ENCODE results near the gene TMC3.
"Not testable (repeated sequence)": the region's sequence is repeated elsewhere in the genome, so short reads cannot be mapped to it uniquely, and the experiment has no call there.

The TMC3 gene

DNA sequence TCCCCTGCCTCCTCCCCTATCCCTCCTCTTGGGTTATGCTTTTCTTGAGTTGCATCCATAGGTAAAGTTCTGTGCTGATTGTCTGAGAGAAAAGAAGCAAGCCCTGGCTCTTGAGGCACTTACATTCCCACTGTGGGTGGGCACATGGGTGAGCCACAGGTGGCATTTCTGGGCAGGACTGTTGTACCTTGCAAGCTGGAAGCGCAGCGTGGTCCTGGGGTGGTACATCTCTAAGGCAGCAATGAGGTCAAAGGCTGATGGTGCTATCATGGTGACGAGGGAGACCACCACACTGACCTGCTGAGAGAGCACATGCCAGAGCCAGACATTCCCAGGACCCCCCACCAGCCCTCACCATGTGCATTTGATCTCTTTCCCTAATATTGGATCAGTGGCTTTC, 24.7 kb downstream of the TMC3 start:
- Histone ChIP-seq H3K9me3 (ENCODE audit: control insufficient read depth, low read length) (no peaks in the 10 kb centered on the region), H3K9ac (no peak overlapping the region), H3K79me2 (no peaks in the 10 kb centered on the region), H3K36me3 (ENCODE audit: control insufficient read depth, insufficient read depth, low read length) (no peaks in the 10 kb centered on the region), H3K4me2 (ENCODE audit: low read length) (no peak overlapping the region), H3K4me3 (ENCODE audit: low read depth, low read length) (no peak overlapping the region), H3K27ac (no peak overlapping the region), H3K4me1 (no peaks in the 10 kb centered on the region), H3K27me3 (ENCODE audit: control insufficient read depth, insufficient read depth, low read length) (no peaks in the 10 kb centered on the region), H2AFZ (no peak overlapping the region)
- no peak for TF ChIP-seq CTCF (IDR thresholded peaks at IDR 0.05)

DNA sequence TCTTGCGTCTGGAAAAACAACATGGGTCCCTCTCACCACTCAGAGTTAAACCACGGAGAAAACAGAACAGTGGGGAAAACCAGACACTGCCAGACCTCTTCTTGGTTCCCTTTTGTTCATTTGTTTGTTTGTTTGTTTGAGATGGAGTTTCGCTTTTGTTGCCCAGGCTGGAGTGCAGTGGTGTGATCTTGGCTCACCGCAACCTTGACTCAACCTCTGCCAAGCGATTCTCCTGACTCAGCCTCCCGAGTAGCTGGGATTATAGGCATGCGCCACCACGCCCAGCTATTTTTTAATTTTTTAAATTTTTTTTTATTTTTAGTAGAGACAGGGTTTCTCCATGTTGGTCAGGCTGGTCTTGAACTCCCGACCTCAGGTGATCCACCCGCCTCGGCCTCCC, 25.3 kb downstream of the TMC3 start:
- not testable (repeated sequence) for H3K9me3 ChIP-seq (ENCODE audit: control insufficient read depth, low read length); H3K27me3 ChIP-seq (ENCODE audit: control insufficient read depth, insufficient read depth, low read length); H3K9ac ChIP-seq; H3K36me3 ChIP-seq (ENCODE audit: control insufficient read depth, insufficient read depth, low read length); H3K4me2 ChIP-seq (ENCODE audit: low read length); H3K79me2 ChIP-seq; H2AFZ ChIP-seq; H3K4me3 ChIP-seq (ENCODE audit: low read depth, low read length); H3K27ac ChIP-seq; H3K4me1 ChIP-seq

DNA sequence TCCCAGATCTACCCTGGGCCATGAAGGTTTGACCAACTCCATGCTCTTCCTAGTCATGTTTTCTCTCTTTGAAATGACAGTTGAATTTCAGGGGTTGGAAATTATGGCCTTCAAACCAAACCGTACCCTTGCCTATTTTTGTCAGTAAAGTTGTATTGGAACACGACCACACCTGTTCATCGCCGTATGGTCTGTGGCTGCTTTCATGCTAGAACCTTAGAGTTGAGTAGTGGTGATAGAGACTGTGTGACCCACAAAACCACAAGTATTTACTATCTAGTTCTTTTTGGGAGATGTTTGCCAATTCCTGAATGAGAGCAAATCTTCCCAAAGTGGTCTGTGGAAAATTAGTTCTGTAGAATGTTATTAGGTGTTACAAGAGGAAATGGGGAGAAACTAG, 26.1 kb downstream of the TMC3 start:
- Histone ChIP-seq H3K9ac (no peak overlapping the region), H3K4me3 (ENCODE audit: low read depth, low read length) (no peak overlapping the region), H3K27me3 (ENCODE audit: control insufficient read depth, insufficient read depth, low read length) (no peaks in the 10 kb centered on the region), H3K9me3 (ENCODE audit: control insufficient read depth, low read length) (no peaks in the 10 kb centered on the region), H3K36me3 (ENCODE audit: control insufficient read depth, insufficient read depth, low read length) (no peaks in the 10 kb centered on the region), H3K79me2 (no peaks in the 10 kb centered on the region), H3K4me2 (ENCODE audit: low read length) (no peak overlapping the region), H3K27ac (no peak overlapping the region), H2AFZ (no peak overlapping the region), H3K4me1 (no peaks in the 10 kb centered on the region)
- TF ChIP-seq CTCF (IDR thresholded peaks at IDR 0.05) = no peak

GRCh38 chr15:81346611-81347010, 27.4 kb downstream of the TMC3 start:
- Histone ChIP-seq H3K4me1 (no peaks in the 10 kb centered on the region), H3K9ac (no peak overlapping the region), H3K27ac (no peak overlapping the region)

DNA sequence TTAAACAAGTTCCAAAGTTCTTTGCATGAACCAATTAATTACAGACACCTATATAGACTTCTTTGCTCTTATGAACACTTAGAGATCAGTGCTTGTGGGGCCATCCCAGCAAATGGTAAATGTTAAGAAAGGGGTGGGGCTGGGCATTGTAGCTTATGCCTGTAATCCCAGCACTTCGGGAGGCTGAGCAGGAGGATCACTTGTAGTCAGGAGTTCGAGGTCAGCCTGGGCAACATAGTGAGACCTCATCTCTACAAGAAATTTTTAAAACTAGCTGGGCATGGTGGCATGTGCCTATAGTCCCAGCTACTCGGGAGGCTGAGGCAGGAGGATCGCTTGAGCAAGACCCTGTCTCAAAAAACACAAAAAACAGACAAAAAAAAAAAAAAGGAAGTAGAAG, 30.6 kb downstream of the TMC3 start:
- H2AFZ ChIP-seq = no peak overlapping the region
- TF ChIP-seq CTCF (IDR thresholded peaks at IDR 0.05) = no peak
- H3K4me1 ChIP-seq = peaks cover 4% of the 10 kb centered on the region

More at GRCh38 chr15:81346611-81347010, 27.4 kb downstream of the TMC3 start:
- no peak overlapping the region for H2AFZ ChIP-seq
- H3K4me3 ChIP-seq (ENCODE audit: low read depth, low read length) = no peak overlapping the region
- no peak for TF ChIP-seq CTCF (IDR thresholded peaks at IDR 0.05)
- no peak overlapping the region for H3K4me2 ChIP-seq (ENCODE audit: low read length)
- H3K9me3 ChIP-seq (ENCODE audit: control insufficient read depth, low read length) = no peaks in the 10 kb centered on the region
- no peaks in the 10 kb centered on the region for H3K27me3 ChIP-seq (ENCODE audit: control insufficient read depth, insufficient read depth, low read length)
- no peaks in the 10 kb centered on the region for H3K79me2 ChIP-seq
- no peaks in the 10 kb centered on the region for H3K36me3 ChIP-seq (ENCODE audit: control insufficient read depth, insufficient read depth, low read length)

More for the DNA sequence above, 30.6 kb downstream of the TMC3 start:
- Histone ChIP-seq H3K27me3 (ENCODE audit: control insufficient read depth, insufficient read depth, low read length) (no peaks in the 10 kb centered on the region), H3K27ac (no peak overlapping the region), H3K9me3 (ENCODE audit: control insufficient read depth, low read length) (no peaks in the 10 kb centered on the region), H3K4me2 (ENCODE audit: low read length) (no peak overlapping the region), H3K9ac (no peak overlapping the region), H3K79me2 (no peaks in the 10 kb centered on the region), H3K4me3 (ENCODE audit: low read depth, low read length) (no peak overlapping the region), H3K36me3 (ENCODE audit: control insufficient read depth, insufficient read depth, low read length) (no peaks in the 10 kb centered on the region)
